Kidney (tissue), 14 donors: ENCODE data around the gene HSPA9. TPM values are rescaled to one million over a fixed set of nuclear protein-coding genes. Genes with fewer than 3 reads are reported as not detected.

Experiments
- DNase-seq, 5 donors: peaks; one replicate each; pipeline ENCODE4 v3.0.0-alpha.2; 2013 to 2020
- FAIRE-seq: peaks from 2 replicates; lab custom pipeline; 2012; peaks lifted over from hg19 to GRCh38; lab: Jason Lieb, UNC
- H3K27ac ChIP-seq, 2 donors: one replicate each; pipeline ENCODE4 v1.7.0; 2013; ENCODE audit warnings: low read depth in 2 of 2, low read length in 2 of 2, inconsistent platforms in 1 of 2
- H3K27me3 ChIP-seq: one replicate; pipeline ENCODE4 v1.7.1; 2013; ENCODE audit warnings: low read length, inconsistent platforms; ENCODE audit not compliant: control insufficient read depth, insufficient read depth
- H3K36me3 ChIP-seq, 3 donors: one replicate each; pipeline versions ENCODE4 v1.7.0 to v1.7.1; 2013; ENCODE audit warnings: low read length in 3 of 3, control low read depth in 1 of 3, inconsistent platforms in 1 of 3; ENCODE audit not compliant: insufficient read depth in 3 of 3, control insufficient read depth in 2 of 3
- H3K4me1 ChIP-seq, 3 donors: one replicate each; pipeline versions ENCODE4 v1.7.0 to v1.7.1; 2013; ENCODE audit warnings: low read length in 3 of 3, inconsistent platforms in 1 of 3, low read depth in 1 of 3; ENCODE audit not compliant: control insufficient read depth in 2 of 3, insufficient read depth in 2 of 3
- H3K4me3 ChIP-seq, 3 donors: one replicate each; pipeline versions ENCODE4 v1.7.0 to v1.8.1; 2013; ENCODE audit warnings: low read length in 3 of 3, control low read depth in 1 of 3, inconsistent platforms in 1 of 3
- H3K9ac ChIP-seq, 3 donors: one replicate each; pipeline versions ENCODE4 v1.7.0 to v1.7.1; 2013; ENCODE audit warnings: low read length in 3 of 3, control low read depth in 1 of 3, inconsistent platforms in 1 of 3
- H3K9me3 ChIP-seq, 3 donors: one replicate each; pipeline versions ENCODE4 v1.7.0 to v1.7.1; 2013; ENCODE audit warnings: low read length in 3 of 3, control low read depth in 1 of 3, inconsistent platforms in 1 of 3; ENCODE audit not compliant: control insufficient read depth in 2 of 3, insufficient read depth in 1 of 3
- CTCF ChIP-seq: IDR thresholded peaks from 3 replicates; pipeline ENCODE4 v1.5.1; 2012; ENCODE audit warnings: mild to moderate bottlenecking, moderate library complexity, borderline replicate concordance; ENCODE audit not compliant: insufficient read depth; ENCODE audit errors: extremely low read depth
- intact Hi-C: fragments of 100-400 bp; cut with DNase I; formaldehyde crosslinking; loops from one replicate; pipeline ENCODE4 v1.11.1; 2022
- polyA plus RNA-seq: library from polyadenylated mRNA; stranded (reverse); fragments of 350-450 nt; fragmentation: Illumina TruSeq; extraction: RNeasy Lipid Tissue Mini Kit (QIAGEN cat#74804); gene quantifications from one replicate; pipeline ENCODE4 v1.2.3, GENCODE V29; 2014; ENCODE audit warnings: low read depth, low replicate concordance; ENCODE audit not compliant: insufficient read depth
- total RNA-seq: library from RNA; stranded (reverse); fragmentation: NEBNext Ultra II Directional; extraction: Animal tissue kit (Norgen Biotek cat#: 25700); gene quantifications from one replicate; pipeline ENCODE4 v1.2.1, GENCODE V29; 2021
- donor health status: control.
- donor health status: control.
- donor health status: control.
- donor health status: control.
- donor health status: control.
- donor health status: DM: yes; HTN: yes; CAD: no.
- donor health status: Normal renal cell carcinoma (clear cell type).

The HSPA9 gene
- total and polyA plus RNA-seq, 2 donors from 2014 or later, result 192 to 331 TPM

DNA sequence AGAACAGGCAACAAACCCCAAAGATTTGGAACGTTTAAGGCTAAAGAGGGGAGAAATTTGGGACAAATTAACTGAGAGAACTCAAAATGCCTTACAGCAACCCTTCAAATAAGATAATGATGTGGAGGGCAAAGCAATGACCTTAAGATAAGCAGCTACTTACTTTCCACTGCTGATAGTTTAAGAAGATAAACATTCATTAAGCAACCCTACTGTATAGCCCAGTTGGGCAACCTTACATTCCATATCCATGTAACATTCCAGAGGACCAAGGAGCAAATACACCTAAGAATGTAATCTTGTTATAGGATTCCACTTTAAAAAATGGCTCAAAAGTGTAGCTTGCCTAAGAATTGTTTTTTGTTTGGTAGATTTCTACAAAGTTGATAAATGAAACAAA lies 47.0 kb downstream of the HSPA9 start:
- no peak for DNase-seq
- no peak for FAIRE-seq
- no peak overlapping the region for H3K27ac ChIP-seq

DNA sequence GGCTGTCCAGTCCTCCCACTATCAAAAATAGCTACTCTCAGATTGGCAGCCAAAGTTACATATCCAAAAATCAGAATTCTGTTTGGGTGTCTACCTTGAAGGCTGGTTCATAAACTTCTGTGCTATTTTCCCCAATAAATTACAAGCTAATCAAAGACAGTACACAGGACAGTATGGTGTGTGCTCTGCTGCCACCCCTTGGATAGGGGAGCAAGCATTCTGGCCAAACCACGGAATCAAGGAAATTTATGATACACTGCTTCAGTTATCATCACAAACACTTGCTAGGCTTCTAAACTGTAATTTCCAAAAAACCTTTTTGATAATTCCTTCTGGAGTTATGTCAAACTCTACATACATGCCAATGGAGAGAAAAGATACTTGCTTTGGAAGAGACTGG lies 48.0 kb downstream of the HSPA9 start:
- no peak overlapping the region for H3K27ac ChIP-seq
- no peak for TF ChIP-seq CTCF
- H3K4me3 ChIP-seq, result no peak overlapping the region
- no peaks in the 10 kb centered on the region for H3K36me3 ChIP-seq
- no peaks in the 10 kb centered on the region for H3K9me3 ChIP-seq
- peaks cover 0 to 6% (median 4%) of the 10 kb centered on the region in 3 donors for H3K4me1 ChIP-seq
- FAIRE-seq (no peak), DNase-seq (no peak)
- no peak overlapping the region for H3K9ac ChIP-seq
- intact Hi-C loops, result no loop called here
- H3K27me3 ChIP-seq, result no peaks in the 10 kb centered on the region

More for the DNA sequence above, 47.0 kb downstream of the HSPA9 start:
- Histone ChIP-seq H3K9ac (no peak overlapping the region), H3K27me3 (no peaks in the 10 kb centered on the region), H3K9me3 (no peaks in the 10 kb centered on the region), H3K4me1 (peaks cover 0 to 6% (median 4%) of the 10 kb centered on the region in 3 donors), H3K4me3 (no peak overlapping the region), H3K36me3 (no peaks in the 10 kb centered on the region)
- no peak for TF ChIP-seq CTCF
- intact Hi-C loops, result no loop called here

- Histone ChIP-seq H3K4me1 (peaks cover 0 to 1% (median 0%) of the 10 kb centered on the region in 3 donors), H3K27ac (no peak overlapping the region), H3K27me3 (no peaks in the 10 kb centered on the region), H3K9ac (no peak overlapping the region), H3K9me3 (no peaks in the 10 kb centered on the region), H3K36me3 (peaks cover 0 to 2% (median 0%) of the 10 kb centered on the region in 3 donors), H3K4me3 (no peak overlapping the region)
- TF ChIP-seq CTCF, result no peak
- intact Hi-C loops, result no loop called here
- FAIRE-seq, result no peak
- no peak for DNase-seq
Observed at GRCh38 chr5:138523406-138523805, 51.8 kb downstream of the HSPA9 start.

GRCh38 chr5:138520971-138521370 lies 54.2 kb downstream of the HSPA9 start:
- DNase-seq, result no peak
- no peaks in the 10 kb centered on the region for H3K9me3 ChIP-seq
- FAIRE-seq, result no peak
- no peak for TF ChIP-seq CTCF
- intact Hi-C loops, result no loop called here
- H3K9ac ChIP-seq, result no peak overlapping the region
- H3K36me3 ChIP-seq, result peaks cover 0 to 19% (median 10%) of the 10 kb centered on the region in 3 donors
- H3K27me3 ChIP-seq, result no peaks in the 10 kb centered on the region
- H3K4me1 ChIP-seq, result no peaks in the 10 kb centered on the region
- no peak overlapping the region for H3K4me3 ChIP-seq
- H3K27ac ChIP-seq, result no peak overlapping the region
